ENCODE measurements around the gene EPHA7. TPM values are rescaled to one million over a fixed set of nuclear protein-coding genes. Genes with fewer than 3 reads are reported as not detected.

The EPHA7 gene
- total RNA-seq, 1 donor from 2014 or later, result 424 TPM

- no peak for DNase-seq (ENCODE audit: extremely low spot score, unreplicated experiment)
- H3K27ac Mint-ChIP-seq (ENCODE audit: unreplicated experiment), result no peak overlapping the region
- H3K4me1 Mint-ChIP-seq (ENCODE audit: unreplicated experiment), result peaks cover 35% of the 10 kb centered on the region
- H3K27me3 Mint-ChIP-seq (ENCODE audit: unreplicated experiment), result no peaks in the 10 kb centered on the region
- H3K36me3 Mint-ChIP-seq (ENCODE audit: unreplicated experiment), result peaks cover 21% of the 10 kb centered on the region
- no peaks in the 10 kb centered on the region for H3K9me3 Mint-ChIP-seq (ENCODE audit: unreplicated experiment)
- TF ChIP-seq, protein P1, sequence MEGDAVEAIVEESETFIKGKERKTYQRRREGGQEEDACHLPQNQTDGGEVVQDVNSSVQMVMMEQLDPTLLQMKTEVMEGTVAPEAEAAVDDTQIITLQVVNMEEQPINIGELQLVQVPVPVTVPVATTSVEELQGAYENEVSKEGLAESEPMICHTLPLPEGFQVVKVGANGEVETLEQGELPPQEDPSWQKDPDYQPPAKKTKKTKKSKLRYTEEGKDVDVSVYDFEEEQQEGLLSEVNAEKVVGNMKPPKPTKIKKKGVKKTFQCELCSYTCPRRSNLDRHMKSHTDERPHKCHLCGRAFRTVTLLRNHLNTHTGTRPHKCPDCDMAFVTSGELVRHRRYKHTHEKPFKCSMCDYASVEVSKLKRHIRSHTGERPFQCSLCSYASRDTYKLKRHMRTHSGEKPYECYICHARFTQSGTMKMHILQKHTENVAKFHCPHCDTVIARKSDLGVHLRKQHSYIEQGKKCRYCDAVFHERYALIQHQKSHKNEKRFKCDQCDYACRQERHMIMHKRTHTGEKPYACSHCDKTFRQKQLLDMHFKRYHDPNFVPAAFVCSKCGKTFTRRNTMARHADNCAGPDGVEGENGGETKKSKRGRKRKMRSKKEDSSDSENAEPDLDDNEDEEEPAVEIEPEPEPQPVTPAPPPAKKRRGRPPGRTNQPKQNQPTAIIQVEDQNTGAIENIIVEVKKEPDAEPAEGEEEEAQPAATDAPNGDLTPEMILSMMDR (IDR thresholded peaks at IDR 0.05), result no peak
- H3K4me3 Mint-ChIP-seq (ENCODE audit: unreplicated experiment), result no peak overlapping the region
Observed at GRCh38 chr6:93272896-93273295, 146.5 kb downstream of the EPHA7 start.

- H3K4me3 Mint-ChIP-seq (ENCODE audit: unreplicated experiment), result no peak overlapping the region
- no peak for DNase-seq (ENCODE audit: extremely low spot score, unreplicated experiment)
- H3K4me1 Mint-ChIP-seq (ENCODE audit: unreplicated experiment), result peaks cover 31% of the 10 kb centered on the region
- no peaks in the 10 kb centered on the region for H3K9me3 Mint-ChIP-seq (ENCODE audit: unreplicated experiment)
- no peaks in the 10 kb centered on the region for H3K27me3 Mint-ChIP-seq (ENCODE audit: unreplicated experiment)
- peaks cover 26% of the 10 kb centered on the region for H3K36me3 Mint-ChIP-seq (ENCODE audit: unreplicated experiment)
- TF ChIP-seq, protein P1 (IDR thresholded peaks at IDR 0.05), result no peak
- H3K27ac Mint-ChIP-seq (ENCODE audit: unreplicated experiment), result peak overlapping the region; percentile 35
Observed at GRCh38 chr6:93272211-93272610, 147.1 kb downstream of the EPHA7 start.

DNA sequence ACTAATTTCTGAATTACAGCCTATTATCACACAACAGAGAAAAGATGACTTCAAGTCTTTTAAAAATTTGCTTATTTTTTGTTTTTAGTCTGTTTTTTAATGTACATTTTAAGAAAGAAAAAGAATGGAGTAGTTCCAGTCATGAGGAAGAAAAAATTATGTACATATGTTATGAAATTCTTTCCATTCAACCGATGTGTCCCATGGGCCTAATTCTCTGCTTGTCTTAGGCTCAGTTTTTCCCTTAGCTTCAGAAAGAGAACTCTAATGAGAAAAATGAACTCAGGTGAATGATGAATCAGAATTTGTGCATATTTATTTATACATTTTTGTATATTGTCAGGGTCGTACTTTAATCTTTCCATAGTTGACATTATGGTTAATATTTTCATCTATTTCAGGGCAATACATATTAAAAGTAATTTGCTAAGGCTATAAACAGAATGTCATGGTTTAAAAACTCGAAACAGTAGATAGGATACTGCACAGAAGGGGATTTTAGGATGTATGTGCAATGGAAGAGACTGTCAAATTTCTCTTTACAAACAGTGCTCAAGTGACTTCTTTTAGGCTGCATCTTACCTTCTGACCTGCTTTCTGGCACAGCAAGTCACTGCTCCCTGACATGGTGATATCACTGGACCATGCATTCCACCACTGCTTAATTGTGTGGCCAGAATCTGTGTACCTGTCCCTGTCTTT is 153.1 kb downstream of the EPHA7 start:
- DNase-seq (ENCODE audit: extremely low spot score, unreplicated experiment), result no peak
- Mint-ChIP-seq H3K9me3 (ENCODE audit: unreplicated experiment) (no peaks in the 10 kb centered on the region), H3K36me3 (ENCODE audit: unreplicated experiment) (peaks cover 47% of the 10 kb centered on the region), H3K4me3 (ENCODE audit: unreplicated experiment) (peak overlapping the region; percentile 12), H3K27ac (ENCODE audit: unreplicated experiment) (peak overlapping the region; percentile 53), H3K4me1 (ENCODE audit: unreplicated experiment) (peaks cover 29% of the 10 kb centered on the region), H3K27me3 (ENCODE audit: unreplicated experiment) (no peaks in the 10 kb centered on the region)
- TF ChIP-seq, protein P1 (IDR thresholded peaks at IDR 0.05), result no peak

- Mint-ChIP-seq H3K4me1 (ENCODE audit: unreplicated experiment) (peaks cover 23% of the 10 kb centered on the region), H3K27me3 (ENCODE audit: unreplicated experiment) (no peaks in the 10 kb centered on the region), H3K27ac (ENCODE audit: unreplicated experiment) (peak overlapping the region; percentile 65), H3K4me3 (ENCODE audit: unreplicated experiment) (no peak overlapping the region), H3K9me3 (ENCODE audit: unreplicated experiment) (no peaks in the 10 kb centered on the region), H3K36me3 (ENCODE audit: unreplicated experiment) (peaks cover 59% of the 10 kb centered on the region)
- DNase-seq (ENCODE audit: extremely low spot score, unreplicated experiment), result no peak
- TF ChIP-seq, protein P1 (IDR thresholded peaks at IDR 0.05), result no peak
Observed at GRCh38 chr6:93260881-93261280, 158.5 kb downstream of the EPHA7 start.

GRCh38 chr6:93259332-93259731 is 160.0 kb downstream of the EPHA7 start:
- Mint-ChIP-seq H3K27me3 (ENCODE audit: unreplicated experiment) (no peaks in the 10 kb centered on the region), H3K9me3 (ENCODE audit: unreplicated experiment) (no peaks in the 10 kb centered on the region), H3K27ac (ENCODE audit: unreplicated experiment) (peak overlapping the region; percentile 38), H3K36me3 (ENCODE audit: unreplicated experiment) (peaks cover 64% of the 10 kb centered on the region), H3K4me1 (ENCODE audit: unreplicated experiment) (peaks cover 13% of the 10 kb centered on the region), H3K4me3 (ENCODE audit: unreplicated experiment) (no peak overlapping the region)
- DNase-seq (ENCODE audit: extremely low spot score, unreplicated experiment), result no peak
- TF ChIP-seq, protein P1 (IDR thresholded peaks at IDR 0.05), result no peak
